SK-N-SH (cell line): ENCODE data around the gene CEP57L1.

Experiments
- CTCF ChIP-seq: fragments of 200-600 bp; sonication (generic); IDR thresholded peaks from 2 replicates; pipeline ENCODE4 v1.6.1; 2017; ENCODE audit warnings: antibody characterized with exemption, mild to moderate bottlenecking, moderate library complexity
- MAX ChIP-seq: IDR thresholded peaks from 2 replicates; pipeline ENCODE4 v1.4.0; 2012; ENCODE audit warnings: low read depth

- TF ChIP-seq CTCF (no peak), MAX (no peak)
These were observed 89.3 kb downstream of the CEP57L1 start for GRCh38 chr6:109184638-109185037.
